ENCODE data around the gene EGFL7.

The EGFL7 gene

DNA sequence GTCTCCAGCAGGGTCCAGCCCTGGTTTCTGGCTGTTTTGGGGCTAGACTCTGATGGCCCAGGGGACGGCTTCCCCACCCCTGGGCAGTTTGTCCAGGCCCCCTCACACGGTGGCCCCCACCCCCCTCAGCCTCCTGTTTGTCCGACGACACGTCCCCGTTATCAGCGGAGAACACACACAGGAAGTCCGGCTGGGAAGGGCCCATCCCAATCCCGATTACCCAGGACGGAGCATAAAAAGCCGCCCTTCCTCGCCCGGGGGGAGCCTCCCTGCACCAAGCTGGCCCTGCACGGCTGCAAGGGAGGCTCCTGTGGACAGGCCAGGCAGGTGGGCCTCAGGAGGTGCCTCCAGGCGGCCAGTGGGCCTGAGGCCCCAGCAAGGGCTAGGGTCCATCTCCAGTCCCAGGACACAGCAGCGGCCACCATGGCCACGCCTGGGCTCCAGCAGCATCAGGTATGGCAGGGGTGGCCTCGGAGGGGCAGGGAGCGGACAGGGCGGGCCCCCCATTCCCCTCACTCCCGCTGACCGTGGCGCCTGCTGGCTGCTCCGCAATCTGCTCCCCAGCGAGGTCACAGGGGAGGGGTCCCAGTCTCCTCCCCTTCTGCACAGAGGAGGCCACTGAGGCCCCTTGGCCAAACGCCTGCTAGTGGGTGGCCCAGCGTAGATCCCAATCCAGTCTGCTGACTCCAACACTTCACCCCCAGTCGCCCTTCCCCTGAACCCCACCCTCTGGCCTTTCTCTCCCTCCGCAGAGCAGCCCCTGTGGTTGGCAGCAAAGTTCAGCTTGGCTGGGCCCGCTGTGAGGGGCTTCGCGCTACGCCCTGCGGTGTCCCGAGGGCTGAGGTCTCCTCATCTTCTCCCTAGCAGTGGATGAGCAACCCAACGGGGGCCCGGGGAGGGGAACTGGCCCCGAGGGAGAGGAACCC is at the start of gene EGFL7:
EGFL7 (plus strand) TSS at position 261 of the 926 bp plus-strand sequence. CDS start 5,367 bp downstream, outside the sequence.
- DNase-seq, result no peak

DNA sequence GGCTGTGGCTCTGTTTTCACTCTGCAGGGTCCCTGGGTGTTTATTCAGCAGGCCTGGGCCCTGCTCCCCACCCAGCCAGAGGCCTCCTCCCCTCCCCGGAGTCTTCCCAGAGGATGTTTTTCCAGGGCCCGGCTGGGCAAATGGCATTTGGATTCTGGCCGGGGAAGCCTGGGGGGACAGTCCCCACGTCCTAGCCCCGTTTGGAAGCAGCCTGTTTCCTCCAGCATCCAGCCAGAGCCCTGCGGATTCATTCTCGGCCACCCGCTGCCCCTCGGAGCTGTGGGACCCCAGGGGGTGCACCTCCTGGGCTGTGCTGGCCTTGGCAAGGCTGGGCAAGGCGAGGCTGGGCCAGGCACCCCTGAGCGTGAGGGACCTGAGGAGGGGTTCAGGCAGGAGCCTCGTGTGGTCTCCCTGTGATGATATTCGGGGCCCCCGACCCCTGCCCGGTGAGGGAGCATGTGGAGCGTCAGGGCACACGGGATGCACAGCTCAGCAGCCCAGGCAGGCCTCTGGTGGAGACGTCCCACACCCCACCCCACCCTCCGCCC is 48.8 kb upstream of the EGFL7 start:
- DNase-seq, result no peak

DNA sequence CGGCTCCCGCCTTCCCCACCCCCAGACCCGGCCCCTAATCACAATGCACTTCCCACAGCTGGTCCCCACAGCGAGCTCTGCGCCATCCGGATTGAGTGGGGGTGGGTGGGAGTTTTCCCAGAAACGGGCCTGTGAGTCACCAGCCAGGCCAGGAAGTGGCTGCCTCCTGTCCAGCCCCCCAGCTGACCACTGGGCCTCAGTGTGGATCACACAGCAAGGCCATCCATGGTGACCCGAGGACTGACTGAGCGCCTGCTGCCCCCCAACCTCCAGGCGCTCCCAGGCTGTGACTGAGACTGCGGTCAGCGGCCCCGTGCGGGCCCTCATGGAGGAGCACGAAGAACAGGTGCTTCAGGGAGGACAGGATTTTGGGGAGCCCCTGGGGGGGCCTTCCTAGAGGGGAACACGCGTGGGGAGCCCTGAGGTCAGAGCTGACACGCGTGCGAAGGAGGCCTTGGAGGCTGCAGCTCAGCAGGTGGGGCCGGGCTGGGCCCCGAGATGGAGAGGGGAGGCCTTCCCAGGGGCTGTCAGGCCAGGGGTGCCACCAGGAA is 48.3 kb upstream of the EGFL7 start:
- DNase-seq, result peak in 1 of 14 donors; percentile 41

DNA sequence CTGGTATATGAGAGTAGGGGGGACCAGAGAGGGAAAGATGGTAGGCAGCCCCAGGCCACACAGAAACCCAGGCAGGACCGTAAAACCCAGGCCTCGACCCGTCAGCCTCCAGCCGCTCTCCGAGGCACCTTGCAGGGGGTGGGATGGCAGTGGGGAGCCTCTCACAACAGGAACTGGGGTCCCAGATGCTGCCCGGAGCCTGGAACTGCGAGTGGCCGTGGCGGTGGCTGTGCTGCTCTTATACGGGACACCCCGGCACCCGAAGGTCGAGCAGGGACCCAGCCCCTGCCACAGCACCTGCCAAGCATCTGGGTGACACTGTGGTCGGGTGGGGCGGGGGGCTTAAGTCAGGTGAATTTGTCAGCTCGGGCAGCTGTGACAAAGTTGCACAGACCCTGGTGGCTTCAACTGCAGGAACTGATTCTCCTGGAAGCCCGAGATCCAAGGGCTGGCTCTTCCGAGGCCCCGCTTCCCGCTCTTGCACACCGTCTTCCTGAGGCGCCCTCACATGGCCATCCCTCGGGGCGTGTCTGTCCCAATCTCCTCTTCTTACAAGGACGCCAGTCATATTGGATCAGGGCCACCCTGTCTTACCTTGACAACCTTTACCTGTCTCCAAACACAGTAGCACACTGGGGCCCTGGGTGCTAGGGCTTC is 47.6 kb upstream of the EGFL7 start:
- no peak for DNase-seq

DNA sequence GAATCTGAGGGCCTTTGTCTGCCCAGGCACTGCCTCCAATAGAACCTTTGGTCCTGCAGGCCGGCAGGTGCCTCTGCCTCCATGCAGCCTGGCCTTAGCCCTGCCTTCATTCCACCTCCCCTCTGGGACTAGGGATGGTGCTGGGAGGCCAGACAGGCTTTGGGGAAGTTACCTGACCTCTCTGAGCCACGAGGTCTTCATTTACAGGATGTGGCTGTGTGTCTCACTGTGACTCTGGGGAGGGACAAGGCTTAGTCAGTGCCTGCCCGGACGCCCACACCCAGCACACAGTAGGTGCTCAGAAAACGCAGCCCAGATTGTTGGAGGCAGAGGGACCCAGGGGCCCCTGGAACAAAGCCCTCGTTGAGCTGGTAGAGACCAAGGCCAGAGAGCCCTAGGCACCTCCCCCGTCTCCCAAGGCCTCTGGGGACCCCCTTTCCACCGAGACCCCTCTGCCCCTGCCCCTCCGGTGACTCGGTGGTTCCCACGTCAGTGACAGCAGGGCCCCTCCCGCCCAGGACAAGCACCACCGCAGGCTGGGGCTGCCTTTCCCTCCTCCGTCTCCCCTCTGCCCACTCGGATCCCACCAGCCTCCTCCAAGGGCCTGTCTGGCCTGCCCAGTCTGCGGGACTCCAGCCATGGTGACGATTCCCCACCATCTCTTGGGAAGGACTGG is 46.9 kb upstream of the EGFL7 start:
- no peak for DNase-seq

DNA sequence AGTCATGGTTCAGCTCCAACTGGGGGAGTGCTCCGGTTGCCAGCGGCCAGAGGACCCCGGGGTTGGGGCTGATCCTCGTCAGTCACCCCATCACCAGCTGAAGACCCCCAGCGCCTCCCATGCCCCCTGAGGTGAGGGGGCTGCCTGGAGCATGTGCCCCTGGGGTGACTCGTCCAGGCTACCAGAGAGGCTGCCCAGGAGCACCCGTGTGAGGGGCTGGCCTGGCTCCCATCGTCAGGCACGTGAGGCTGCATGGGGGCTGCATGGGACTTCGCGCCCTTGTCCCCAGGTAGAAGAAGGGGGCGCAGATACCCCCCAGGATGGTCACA is 46.4 kb upstream of the EGFL7 start:
- DNase-seq, result no peak

DNA sequence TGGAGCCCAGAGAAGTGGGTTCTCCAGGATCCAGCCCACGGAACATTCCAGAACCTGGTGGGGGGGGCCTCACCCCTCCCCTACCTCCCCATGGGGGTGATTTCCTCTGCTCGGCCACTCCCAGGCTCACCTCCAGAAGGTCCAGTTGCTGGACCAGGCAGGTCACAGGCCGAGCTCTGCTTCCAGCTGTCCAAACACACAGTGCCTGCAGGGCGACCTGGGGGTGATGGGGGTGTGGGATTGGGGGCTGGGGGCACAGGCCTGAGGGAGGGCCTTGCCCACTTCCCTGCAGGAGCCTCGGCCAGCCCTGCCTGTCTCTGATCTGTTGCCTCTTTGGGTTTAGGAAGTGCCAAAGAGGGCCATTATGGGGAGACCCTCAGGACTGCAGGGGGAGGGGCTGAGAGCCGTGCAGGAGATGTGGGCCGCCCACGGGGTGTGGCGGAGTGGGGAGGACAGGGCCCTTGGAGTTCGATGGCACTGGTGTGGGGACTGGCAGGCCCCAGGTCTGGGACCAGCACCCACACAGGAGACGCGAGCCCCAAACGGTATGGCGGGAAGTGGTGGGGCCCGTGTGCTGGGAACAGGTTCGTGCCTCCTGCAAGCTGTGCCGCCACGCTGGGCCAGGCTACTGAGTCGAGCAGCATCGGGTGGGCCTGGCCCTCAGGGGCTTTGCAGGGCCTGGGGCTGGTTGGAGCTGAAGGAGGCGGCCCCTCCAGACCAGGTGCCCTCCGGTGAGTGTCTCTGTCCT is 45.6 kb upstream of the EGFL7 start:
- DNase-seq, result no peak

DNA sequence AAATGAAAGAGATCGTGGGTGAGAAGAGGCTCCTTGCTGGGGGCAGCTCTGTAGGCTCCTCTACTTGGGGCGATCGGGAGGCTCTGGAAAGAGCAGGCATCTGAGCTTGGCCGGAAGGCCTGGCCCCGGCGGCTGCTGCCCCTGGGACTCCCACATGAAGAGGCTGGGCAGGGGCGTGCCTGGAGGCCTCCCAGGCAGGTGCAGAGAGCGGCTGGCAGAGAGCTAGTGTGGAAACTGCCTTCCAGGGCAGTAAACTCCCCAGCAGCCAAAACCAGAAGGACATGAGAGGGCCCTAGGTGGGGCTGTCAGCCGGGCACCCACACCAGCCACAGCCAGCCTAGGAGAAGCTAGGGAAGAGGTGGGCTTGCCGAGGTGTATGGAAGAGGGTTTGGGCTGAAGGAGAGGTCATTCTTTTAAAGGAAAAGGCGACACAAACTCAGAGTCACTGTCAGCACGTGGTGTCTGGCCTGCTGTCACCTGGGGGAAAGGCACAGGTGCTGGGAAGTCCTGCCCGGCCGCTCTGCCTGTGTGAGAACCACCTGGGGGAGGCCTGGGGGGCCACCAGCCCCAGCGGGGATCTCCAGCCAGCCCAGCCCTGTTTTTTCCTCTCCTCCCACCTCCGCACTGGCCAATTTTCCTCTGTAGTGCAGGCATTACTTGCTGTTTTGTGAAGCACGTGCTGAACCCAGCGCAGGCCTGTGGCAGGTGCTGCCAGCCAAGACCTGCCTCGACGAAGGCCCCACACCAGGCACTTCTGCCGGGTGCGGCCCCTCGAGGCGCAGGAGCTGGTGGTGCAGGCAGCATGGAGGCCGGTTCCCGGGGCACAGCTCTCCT is 44.8 kb upstream of the EGFL7 start:
- DNase-seq, result no peak

DNA sequence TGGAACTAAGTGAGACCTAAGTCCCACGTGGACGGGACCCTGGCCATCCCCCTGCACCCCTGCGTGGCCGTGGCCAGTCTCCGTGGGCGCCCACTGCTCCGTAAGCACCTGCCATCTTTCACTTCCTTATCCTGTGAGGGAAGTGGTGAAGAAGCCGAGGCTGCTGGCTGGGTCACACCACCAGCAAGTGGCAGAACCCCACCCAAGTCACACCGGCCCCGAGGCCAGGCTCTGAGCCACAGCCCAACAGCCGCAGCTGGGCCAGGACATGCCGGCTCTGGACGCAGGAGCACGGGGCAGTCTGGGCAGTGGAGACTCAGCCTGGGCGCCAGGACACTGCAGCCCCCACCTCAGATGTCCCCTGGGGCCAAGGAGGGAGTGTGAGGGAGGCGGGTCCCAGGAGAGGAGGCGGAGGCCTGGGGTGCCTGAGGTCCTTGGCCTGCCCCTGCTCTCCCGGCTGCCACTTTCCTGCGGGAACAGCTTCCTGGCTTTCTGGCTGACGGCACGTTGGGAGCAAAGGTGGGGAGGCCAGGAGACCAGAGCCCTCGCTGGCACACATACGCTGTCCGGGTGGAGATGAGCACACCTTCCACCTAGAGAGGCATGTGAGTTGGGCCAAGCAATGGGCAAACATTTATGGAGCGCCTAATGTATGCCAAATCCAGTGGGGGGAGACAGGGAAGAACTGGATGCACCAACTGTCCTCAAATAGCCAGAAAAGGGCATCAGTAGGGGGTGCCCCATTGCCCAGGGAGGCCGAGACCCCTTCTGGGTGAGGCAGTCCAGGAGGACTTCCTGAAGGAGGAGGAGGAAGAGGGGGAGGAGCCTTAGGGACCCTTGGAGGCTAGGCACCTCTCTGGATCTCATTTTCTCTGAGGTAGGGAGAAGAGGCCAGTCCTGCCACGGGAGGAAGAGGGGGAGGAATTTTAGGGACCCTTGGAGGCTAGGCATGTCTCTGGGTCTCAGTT is 43.9 kb upstream of the EGFL7 start:
- DNase-seq, result peak in 2 of 14 donors; percentile 29 to 40

DNA sequence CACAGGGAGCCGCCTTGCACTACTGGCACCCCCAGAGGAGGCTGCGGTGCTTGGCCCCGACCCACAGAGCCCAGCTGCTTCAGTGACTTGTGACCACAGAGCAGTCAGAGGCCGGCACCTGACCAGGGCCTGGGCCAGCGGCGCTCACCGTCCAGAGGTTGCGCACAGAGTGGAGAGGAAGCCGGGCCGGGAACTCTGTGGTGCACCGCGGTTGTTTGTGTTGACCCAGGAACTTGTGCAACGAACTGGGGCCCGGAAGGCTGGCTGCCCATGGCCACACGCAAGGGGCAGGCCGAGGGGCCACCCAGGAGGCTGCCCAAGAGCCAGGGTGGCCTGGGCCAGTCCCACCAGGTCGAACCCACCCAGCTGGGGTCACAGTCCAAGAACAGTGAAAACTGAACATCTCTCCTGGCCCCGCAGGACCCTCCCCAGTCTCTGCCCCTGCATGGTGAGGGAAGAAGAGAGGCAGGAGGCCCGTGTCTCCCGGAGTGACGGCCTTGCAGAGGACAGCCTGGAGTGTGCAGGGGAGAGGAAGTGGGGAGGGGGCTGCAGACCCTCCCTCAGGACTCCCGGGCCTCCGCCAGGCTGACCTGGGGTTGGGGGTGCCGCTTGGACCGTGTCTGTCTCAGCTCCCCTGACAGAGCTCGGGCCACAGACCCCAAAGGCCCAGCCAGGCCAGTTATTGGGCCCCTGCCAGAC is 42.8 kb upstream of the EGFL7 start:
- peak in 9 of 14 donors; percentile 27 to 69 (median 43) for DNase-seq

DNA sequence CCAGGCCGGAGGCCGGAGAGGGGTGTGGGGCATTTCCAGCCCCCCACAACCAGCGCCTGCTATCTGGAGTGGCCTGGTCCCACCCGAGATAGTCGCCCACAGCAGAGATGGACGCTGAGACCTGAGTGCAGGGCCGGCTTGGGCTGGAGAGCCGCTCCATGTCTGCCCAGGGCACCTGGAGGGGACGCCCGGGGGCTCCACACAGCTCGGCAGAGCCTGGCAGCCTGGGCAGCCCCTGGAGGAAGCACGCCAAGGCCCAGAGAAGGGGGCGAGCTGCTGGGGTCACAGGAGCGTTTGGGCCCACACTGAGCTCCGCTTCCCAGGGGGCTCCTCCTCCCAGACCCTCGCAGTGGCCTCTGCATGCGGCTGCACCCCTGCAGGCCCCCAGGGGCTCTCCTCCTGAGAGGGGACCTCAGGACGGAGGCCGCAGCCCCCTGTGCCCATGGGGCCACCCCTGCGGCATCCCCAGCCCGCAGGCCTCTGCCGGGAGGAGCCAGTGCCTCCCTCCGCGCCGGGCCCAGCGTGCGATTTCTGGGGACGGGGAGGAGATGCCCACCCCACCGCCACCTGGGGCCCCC is 42.2 kb upstream of the EGFL7 start:
- DNase-seq, result no peak

DNA sequence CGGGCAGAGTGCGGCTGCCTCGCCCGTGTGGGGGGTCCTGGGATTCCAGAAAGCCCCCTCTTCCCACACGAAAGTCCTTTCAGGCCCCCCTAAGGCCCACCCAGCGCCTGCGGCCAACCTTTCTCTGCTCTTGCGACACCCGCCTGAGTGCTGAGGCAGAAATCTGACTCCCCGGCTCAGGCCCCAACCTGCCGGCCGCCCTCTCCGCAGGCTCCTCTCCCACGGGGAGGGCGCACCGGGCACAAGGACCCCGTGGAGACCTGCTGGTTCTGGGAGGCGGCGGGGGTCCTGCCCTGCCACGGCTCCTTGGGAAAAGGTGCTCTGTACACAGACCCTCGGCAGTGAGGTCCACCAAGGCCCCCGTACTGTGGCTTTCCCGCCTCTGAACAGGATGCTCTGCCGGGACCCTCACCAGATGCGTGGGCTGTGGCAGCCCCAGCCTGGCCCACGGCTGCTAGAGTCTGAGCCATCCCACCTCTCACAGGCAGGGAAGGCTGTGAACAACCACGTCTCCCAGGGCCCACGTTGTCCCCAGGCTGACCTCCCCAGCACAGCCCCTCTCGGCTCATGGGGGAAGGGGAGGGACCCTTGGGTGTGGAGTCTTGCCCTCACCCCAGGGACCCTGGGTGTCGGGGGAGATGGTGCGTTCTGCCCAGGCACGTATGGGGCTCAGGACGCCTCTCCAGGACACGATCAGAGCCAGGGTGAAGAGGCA is 41.5 kb upstream of the EGFL7 start:
- no peak for DNase-seq

DNA sequence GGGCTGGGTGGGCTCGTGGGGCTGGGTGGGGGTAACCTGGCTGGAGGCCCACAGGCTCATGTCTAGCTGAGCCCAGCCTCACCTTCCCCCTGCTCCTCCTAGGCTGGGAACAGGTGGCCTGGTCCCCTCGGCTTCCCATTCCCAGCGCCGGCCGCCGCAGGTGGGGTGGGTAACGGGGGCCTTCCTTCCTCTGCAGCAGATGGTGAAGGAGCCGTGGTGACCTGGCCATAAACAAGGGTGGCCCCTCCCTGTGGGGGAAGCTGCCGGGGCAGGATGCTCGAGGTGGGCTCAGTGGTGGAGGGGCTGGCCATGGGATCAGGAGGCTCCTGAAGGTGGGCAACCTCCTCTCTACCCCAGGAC is 41.0 kb upstream of the EGFL7 start:
- no peak for DNase-seq

DNA sequence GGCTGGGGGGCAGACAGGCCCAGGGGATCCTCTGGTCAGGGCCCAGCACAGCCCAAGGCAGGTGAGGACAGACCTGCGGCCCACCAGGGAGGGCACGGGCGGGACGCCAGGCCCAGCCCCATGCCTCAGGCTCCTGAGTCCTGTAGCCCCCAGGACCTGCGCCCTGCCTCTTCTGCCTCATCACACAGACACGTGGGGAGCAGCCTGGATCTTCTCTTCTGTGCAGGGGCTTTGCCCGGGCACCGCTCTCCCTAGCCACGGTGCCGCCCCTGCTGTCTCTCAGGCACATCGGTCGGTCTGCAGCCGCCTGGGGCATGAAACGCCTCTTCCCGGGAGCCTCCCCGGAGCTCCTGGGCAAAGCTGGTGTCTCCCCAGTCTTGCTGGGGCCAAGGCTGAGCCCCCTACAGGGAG is 40.2 kb upstream of the EGFL7 start:
- no peak for DNase-seq

DNA sequence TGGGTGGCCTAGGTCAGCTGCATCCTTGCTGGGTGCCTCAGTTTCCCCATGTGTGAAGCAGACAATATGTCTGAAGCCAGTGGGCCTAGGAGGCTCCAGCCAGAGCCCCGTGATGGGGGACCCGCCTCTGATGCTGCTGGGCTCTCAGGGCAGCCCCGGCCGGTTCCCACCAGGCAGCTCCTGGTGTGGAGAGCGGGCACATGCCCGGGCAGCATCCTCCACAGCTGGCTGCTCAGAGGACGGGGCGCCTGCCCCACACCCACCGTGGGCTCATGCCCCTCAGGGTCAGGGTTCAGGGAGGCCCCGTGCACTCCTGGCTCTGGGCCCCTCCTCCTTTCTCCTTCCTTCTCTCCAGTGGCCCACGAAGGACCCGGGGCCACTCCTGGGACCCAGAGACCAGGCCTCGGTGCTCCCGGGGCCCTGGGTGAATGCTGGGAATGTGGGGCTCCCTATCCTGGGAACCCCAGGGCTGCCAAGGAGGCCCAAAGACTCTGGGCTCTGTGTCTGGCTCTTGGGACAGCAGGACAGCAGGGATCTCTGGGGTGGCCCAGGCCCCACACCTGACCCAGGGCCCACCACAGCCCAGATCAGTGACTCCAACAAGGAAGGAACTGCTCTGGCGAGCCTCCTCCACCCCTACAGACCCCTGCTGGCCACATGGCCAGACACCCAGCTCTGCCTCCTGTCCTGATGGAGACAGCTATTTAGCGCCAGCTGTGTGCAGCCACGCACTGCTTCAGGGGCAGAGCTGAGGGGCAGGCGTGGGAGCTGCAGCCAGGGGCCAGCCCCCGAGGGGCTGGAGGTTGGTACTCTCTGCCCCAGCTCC is 39.5 kb upstream of the EGFL7 start:
- DNase-seq, result no peak

DNA sequence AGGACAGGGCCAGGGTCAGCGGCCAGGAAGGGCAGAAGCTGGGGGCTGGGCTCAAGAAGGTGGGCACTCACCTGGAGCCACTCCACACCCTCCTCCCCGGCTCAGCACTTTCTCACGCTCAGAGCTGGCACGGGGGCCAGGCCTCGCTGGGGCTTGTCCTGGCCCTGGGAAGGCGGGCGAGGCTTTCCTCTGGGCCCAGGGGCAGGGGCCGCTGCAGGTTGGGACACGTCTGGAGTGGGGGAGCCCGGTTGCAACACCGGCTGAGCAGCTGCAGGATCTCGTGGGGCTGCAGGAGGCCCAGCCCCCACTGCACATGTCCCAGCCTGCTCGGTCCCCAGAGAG is 38.9 kb upstream of the EGFL7 start:
- DNase-seq, result no peak

DNA sequence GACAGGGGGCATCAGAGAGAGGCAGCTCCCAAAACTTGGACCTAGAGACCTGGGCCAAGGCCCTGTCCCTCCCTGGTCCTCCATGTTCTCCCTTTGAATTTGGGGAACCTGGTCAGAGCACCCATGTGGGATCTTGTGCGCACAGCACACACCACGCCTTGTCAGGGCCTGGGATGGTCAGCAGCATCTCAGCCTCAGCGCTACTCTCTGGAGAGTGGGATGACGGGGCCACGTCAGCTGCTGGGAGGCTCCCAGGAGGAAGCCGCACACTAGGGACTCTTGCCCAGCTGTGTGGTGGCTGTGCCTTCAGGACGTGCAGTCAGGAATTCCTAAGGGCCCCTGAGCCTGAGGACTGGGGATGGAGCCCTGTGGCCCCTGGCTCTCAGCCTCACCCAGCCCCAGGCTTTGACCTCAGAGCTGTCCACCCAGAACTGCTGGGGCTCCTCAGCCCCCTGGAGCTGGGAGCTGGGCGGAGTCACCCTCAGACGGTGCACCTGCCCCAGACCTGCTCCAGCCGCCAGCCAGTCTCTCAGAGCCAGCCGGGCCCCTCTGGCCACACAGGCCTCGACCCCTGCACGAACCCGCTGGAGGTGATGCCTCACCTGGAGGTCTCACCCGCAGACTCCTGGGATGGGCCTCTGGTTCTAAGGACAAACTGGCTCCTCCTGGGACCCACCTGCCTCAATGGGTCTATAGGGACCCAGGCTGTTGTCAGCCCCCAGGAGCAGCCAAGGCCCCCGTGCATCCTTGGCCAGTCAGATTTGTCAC is 38.3 kb upstream of the EGFL7 start:
- DNase-seq, result no peak
